ENCODE results near the gene MID1.

The MID1 gene

DNA sequence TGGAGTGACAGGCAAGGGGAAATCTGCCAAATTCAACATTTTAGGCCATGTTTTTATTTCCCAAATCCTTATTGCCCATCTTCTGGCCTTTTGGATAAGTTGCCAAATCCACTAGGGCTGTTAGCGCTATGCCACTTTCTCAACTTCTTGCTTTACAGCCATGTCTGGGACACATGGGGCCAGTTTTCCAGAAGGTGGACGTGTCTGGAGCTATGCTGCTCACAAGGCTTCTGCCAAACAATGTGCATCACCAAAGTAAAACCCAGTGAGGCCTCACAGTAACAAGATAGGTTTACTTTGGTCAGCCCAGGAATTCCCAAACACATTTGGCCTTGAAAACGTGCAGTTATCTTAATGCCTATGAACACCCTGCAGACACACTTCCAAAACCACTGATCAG is 142.9 kb downstream of the MID1 start:
- DNase-seq (ENCODE audit: extremely low read depth, low read depth), result no peak
- TF ChIP-seq, protein P1, sequence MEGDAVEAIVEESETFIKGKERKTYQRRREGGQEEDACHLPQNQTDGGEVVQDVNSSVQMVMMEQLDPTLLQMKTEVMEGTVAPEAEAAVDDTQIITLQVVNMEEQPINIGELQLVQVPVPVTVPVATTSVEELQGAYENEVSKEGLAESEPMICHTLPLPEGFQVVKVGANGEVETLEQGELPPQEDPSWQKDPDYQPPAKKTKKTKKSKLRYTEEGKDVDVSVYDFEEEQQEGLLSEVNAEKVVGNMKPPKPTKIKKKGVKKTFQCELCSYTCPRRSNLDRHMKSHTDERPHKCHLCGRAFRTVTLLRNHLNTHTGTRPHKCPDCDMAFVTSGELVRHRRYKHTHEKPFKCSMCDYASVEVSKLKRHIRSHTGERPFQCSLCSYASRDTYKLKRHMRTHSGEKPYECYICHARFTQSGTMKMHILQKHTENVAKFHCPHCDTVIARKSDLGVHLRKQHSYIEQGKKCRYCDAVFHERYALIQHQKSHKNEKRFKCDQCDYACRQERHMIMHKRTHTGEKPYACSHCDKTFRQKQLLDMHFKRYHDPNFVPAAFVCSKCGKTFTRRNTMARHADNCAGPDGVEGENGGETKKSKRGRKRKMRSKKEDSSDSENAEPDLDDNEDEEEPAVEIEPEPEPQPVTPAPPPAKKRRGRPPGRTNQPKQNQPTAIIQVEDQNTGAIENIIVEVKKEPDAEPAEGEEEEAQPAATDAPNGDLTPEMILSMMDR (IDR thresholded peaks at IDR 0.05; ENCODE audit: low read depth, low read length), result no peak

- TF ChIP-seq, protein P1 (IDR thresholded peaks at IDR 0.05; ENCODE audit: low read depth, low read length), result no peak
- DNase-seq (ENCODE audit: extremely low read depth, low read depth), result no peak
These were observed 145.3 kb downstream of the MID1 start for GRCh38 chrX:10474913-10475568.

DNA sequence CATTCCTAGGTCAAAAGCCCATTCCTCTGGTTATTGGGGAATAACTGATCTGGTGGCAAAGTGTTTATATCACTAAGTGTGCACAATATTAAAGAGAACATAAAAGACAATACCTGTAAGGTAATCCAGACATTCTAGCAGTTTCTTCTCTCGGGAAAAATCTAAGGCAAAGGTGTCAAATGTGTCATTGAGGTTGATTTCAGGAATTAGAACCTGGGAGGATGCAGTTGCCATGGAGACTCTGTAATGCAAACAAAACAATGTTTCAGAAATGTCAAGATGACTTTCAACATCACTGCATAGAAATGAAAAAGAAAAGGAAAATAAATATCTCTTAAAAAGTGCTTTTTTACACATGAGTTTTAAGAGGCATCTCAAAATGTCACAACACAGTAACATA is 145.9 kb downstream of the MID1 start:
- TF ChIP-seq, protein P1 (IDR thresholded peaks at IDR 0.05; ENCODE audit: low read depth, low read length), result no peak

GRCh38 chrX:10471418-10471817 is 149.0 kb downstream of the MID1 start:
- TF ChIP-seq, protein P1 (IDR thresholded peaks at IDR 0.05; ENCODE audit: low read depth, low read length), result no peak
- no peak for DNase-seq (ENCODE audit: extremely low read depth, low read depth)

More for the DNA sequence above, 145.9 kb downstream of the MID1 start:
- DNase-seq (ENCODE audit: extremely low read depth, low read depth), result no peak

DNA sequence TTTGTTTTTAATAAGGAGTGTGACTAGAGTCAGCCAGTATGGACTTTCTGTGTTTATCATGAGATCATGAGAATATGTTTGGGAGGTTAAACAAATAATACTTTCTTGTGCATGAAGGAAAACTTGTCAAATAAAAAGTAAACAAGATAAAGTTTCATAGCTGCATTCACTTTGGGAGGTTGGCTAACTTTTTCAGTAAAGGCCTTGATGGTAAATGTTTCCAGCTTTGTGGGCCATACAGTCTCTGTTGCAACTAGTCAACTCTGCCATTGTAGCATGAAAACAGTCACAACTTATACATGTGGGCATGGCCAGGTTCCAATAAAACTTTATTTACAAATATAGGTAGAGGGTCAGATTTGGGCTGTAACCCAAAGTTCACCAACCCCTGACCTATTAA is 150.4 kb downstream of the MID1 start:
- no peak for DNase-seq (ENCODE audit: extremely low read depth, low read depth)
- TF ChIP-seq, protein P1 (IDR thresholded peaks at IDR 0.05; ENCODE audit: low read depth, low read length), result no peak

DNA sequence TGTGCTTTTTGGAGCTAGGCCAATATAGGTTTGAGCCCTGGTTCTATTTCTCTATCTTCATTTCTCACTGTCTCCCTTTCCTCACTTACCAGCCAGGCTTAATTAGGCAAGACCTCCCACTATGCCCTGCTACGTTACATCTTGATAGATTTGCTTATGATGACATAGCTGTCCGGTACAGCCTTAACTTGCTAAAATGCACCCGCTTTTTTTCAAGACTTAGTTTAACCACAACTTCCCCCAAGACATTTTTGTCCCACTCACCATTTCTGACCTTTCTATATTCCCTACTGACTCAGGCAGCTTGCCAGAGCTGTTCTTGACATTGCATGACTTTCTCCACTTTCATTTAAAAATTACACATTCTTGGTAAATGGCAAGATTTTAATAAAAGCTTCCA is 152.6 kb downstream of the MID1 start:
- TF ChIP-seq, protein P1 (IDR thresholded peaks at IDR 0.05; ENCODE audit: low read depth, low read length), result no peak
- no peak for DNase-seq (ENCODE audit: extremely low read depth, low read depth)

- TF ChIP-seq, protein P1 (IDR thresholded peaks at IDR 0.05; ENCODE audit: low read depth, low read length), result no peak
- no peak for DNase-seq (ENCODE audit: extremely low read depth, low read depth)
These were observed 155.1 kb downstream of the MID1 start for GRCh38 chrX:10465254-10465653.

Data from AG09319 (cell line).